Measurements from ENCODE around the gene EXOSC5. TPM values are rescaled to one million over a fixed set of nuclear protein-coding genes. Genes with fewer than 3 reads are reported as not detected.

Gene EXOSC5
- total and polyA plus RNA-seq, 9 of the 15 experiments (the other 6 are each of a cell fraction or from before 2014, with no cell fraction given), result 10.9 to 75.5 (median 37.8) TPM

DNA sequence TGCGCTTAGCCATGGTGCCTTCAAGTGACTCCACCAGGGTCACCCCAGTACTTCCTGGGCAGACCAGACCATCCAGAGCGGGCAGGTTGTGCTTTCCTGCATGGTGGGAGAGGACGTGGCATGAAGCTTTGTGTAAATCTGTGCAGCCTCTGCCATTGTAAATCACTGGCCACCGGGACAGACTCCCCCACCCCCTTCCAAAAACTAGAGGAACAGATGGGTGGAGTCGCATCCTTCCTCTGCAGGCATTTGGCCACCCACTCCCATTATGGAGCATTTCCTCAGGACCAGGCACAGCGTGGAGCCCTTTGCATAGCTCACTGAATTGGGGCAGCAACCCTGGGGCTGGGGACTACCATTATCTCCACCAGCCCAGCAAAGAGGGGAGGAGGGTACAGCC is 8.6 kb upstream of the EXOSC5 start (continued):
- TF ChIP-seq NFE2 (IDR thresholded peaks at IDR 0.05; ENCODE audit: low read depth) (no peak), GTF2A2 (tag; IDR thresholded peaks at IDR 0.05) (no peak), MTA1 (IDR thresholded peaks at IDR 0.05; ENCODE audit: borderline replicate concordance) (no peak), MECOM (CRISPR knock-in tag; IDR thresholded peaks at IDR 0.05) (no peak), NCOA4 (IDR thresholded peaks at IDR 0.05; ENCODE audit: partially characterized antibody) (no peak), ZNF551 (CRISPR knock-in tag; IDR thresholded peaks at IDR 0.05) (no peak), ZNF316 (IDR thresholded peaks at IDR 0.05) (no peak), ZFP30 (CRISPR knock-in tag; IDR thresholded peaks at IDR 0.05; ENCODE audit: borderline replicate concordance) (no peak), CHD2 (IDR thresholded peaks at IDR 0.05; ENCODE audit: low read depth, low read length) (no peak)
- TF ChIP-seq, protein P1, sequence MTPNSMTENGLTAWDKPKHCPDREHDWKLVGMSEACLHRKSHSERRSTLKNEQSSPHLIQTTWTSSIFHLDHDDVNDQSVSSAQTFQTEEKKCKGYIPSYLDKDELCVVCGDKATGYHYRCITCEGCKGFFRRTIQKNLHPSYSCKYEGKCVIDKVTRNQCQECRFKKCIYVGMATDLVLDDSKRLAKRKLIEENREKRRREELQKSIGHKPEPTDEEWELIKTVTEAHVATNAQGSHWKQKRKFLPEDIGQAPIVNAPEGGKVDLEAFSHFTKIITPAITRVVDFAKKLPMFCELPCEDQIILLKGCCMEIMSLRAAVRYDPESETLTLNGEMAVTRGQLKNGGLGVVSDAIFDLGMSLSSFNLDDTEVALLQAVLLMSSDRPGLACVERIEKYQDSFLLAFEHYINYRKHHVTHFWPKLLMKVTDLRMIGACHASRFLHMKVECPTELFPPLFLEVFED (CRISPR knock-in tag; conservative IDR thresholded peaks at IDR 0.05), result no peak

DNA sequence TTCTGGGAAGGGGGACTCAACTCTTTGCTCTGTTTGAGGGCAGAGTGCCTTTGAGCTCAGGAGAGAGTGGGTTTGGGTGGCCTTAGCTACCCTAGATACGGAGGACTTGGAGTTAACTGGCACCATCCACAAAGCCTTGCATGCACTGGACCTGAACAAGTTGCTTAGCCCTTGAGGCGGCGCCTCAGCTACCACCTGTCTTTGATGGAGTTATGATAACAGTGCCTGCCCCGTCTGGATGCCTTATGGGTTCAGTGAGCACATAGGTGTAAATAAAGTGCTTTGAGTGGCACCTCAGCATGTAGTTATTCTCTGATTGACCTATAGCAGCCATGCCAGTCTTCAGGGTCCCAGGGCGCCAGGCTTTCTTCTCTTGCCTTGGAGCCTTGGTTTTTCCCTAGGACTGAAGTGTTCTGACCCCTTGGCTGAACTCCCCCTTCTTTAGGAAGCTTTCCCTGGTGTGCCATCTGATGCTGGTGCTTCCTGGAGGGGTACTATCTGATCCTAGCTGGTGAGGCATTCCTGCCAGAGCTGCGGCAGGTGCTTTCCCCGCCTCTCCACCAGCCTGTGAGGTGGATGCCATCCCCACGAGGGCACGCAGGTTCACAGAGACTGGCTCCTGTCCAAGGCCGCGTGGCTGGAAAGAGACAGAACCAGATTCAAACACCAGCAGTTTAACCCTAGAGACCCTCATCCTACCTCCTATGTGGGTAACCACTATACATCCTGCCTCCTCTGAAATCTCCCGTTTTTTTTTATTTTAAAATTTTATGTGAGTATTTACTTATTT is 6.2 kb upstream of the EXOSC5 start:
- ATAC-seq, result no peak
- 80% methylated on average over 12 of the region's 12 CpGs for WGBS (ENCODE audit: insufficient coverage, low coverage, missing lambda C conversion rate)
- H3K4me3 ChIP-seq, result no peak overlapping the region
- H3K4me2 ChIP-seq (ENCODE audit: insufficient read depth, low read length), result no peak overlapping the region
- intact Hi-C loops (cut with micrococcal nuclease) (no loop called here), in situ Hi-C loops (cut with MboI) (no loop called here)
- no peak overlapping the region for H3K9ac ChIP-seq (ENCODE audit: insufficient read depth in 1 of 2, low read depth in 2 of 2, low read length in 2 of 2)
- ChIA-PET CTCF (ENCODE audit: low intra/inter-chr PET ratio) (no interaction called here), POLR2A (interaction anchor here (0.6 to 0.7 kb wide), 2 partner anchors 33 to 244 kb away, joined by 3 to 4 read pairs; no protein-coding TSS in a partner anchor)
- H3K9me1 ChIP-seq (ENCODE audit: control insufficient read depth, insufficient read depth, low read length), result no peaks in the 10 kb centered on the region
- no peaks in the 10 kb centered on the region for H4K20me1 ChIP-seq (replicated peaks; ENCODE audit: control insufficient read depth, insufficient read depth, low read length)
- H3K4me1 ChIP-seq (replicated peaks in 1 of 2; ENCODE audit: control insufficient read depth in 2 of 2, insufficient read depth in 2 of 2, low read length in 2 of 2), result peaks cover 4 to 5% of the 10 kb centered on the region in 2 experiments; a peak in 2 of 5 replicates
- no peaks in the 10 kb centered on the region for H3K36me3 ChIP-seq (ENCODE audit: control insufficient read depth, insufficient read depth, low read length)
- H3K9me3 ChIP-seq (replicated peaks; ENCODE audit: control insufficient read depth, insufficient read depth, low read depth, low read length), result no peaks in the 10 kb centered on the region
- no peak overlapping the region for H3K27ac ChIP-seq (ENCODE audit: extremely low read depth, low read depth, low read length)
- H3K79me2 ChIP-seq (ENCODE audit: control insufficient read depth, insufficient read depth, low read length), result peaks cover 9% of the 10 kb centered on the region
- no peak for DNase-seq (ENCODE audit: extremely low read depth in 1 of 4, low spot score in 3 of 4)
- no peak overlapping the region for H2AFZ ChIP-seq (ENCODE audit: low read depth, low read length)
- no peak for FAIRE-seq
- no TSS peak for BruUV-seq (replicated peaks)
- H3K27me3 ChIP-seq (ENCODE audit: control insufficient read depth in 2 of 2, insufficient read depth in 2 of 2, low read length in 2 of 2), result no peaks in the 10 kb centered on the region
- TF ChIP-seq, protein P2, sequence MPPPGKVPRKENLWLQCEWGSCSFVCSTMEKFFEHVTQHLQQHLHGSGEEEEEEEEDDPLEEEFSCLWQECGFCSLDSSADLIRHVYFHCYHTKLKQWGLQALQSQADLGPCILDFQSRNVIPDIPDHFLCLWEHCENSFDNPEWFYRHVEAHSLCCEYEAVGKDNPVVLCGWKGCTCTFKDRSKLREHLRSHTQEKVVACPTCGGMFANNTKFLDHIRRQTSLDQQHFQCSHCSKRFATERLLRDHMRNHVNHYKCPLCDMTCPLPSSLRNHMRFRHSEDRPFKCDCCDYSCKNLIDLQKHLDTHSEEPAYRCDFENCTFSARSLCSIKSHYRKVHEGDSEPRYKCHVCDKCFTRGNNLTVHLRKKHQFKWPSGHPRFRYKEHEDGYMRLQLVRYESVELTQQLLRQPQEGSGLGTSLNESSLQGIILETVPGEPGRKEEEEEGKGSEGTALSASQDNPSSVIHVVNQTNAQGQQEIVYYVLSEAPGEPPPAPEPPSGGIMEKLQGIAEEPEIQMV (tag; conservative IDR thresholded peaks at IDR 0.05; ENCODE audit: low read depth), result no peak
- TF ChIP-seq KLF10 (CRISPR knock-in tag; IDR thresholded peaks at IDR 0.05), result no peak
- TF ChIP-seq HMG20A (CRISPR knock-in tag; conservative IDR thresholded peaks at IDR 0.05), result no peak
- no peak for TF ChIP-seq TOE1 (IDR thresholded peaks at IDR 0.05; ENCODE audit: borderline replicate concordance)
- TF ChIP-seq TOE1 (CRISPR knock-in tag; IDR thresholded peaks at IDR 0.05; ENCODE audit: borderline replicate concordance, low read depth), result no peak
- no peak for TF ChIP-seq CAMTA2 (CRISPR knock-in tag; conservative IDR thresholded peaks at IDR 0.05)
- no peak for TF ChIP-seq L3MBTL2 (IDR thresholded peaks at IDR 0.05)
- TF ChIP-seq, protein P3, sequence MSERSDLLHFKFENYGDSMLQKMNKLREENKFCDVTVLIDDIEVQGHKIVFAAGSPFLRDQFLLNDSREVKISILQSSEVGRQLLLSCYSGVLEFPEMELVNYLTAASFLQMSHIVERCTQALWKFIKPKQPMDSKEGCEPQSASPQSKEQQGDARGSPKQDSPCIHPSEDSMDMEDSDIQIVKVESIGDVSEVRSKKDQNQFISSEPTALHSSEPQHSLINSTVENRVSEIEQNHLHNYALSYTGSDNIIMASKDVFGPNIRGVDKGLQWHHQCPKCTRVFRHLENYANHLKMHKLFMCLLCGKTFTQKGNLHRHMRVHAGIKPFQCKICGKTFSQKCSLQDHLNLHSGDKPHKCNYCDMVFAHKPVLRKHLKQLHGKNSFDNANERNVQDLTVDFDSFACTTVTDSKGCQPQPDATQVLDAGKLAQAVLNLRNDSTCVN (CRISPR knock-in tag; IDR thresholded peaks at IDR 0.05), result no peak
- TF ChIP-seq FOSL1 (tag; conservative IDR thresholded peaks at IDR 0.05), result no peak
- TF ChIP-seq NFIC (IDR thresholded peaks at IDR 0.05), result no peak
